Cardiac fibroblast (primary cell): ENCODE measurements around the gene OXSR1.
"Not testable (repeated sequence)": the region's sequence is repeated elsewhere in the genome, so short reads cannot be mapped to it uniquely, and the experiment has no call there.

Source experiments
- DNase-seq, 2 donors: peaks; one replicate each; pipeline versions ENCODE4 v3.0.0 to v3.0.0-alpha.2; 2010; ENCODE audit warnings: low read depth in 2 of 2
- H3K4me3 ChIP-seq, 2 donors: replicated peaks in 1 of 2; 1 replicate in 1 of 2; 2 replicates in 1 of 2; pipeline ENCODE4 v1.5.1; 2011; ENCODE audit warnings: low read depth in 2 of 2, low read length in 2 of 2, mild to moderate bottlenecking in 2 of 2, moderate library complexity in 1 of 2
- CTCF ChIP-seq: IDR thresholded peaks from one replicate; pipeline ENCODE4 v1.5.1; 2011; ENCODE audit warnings: low read depth, mild to moderate bottlenecking, low read length, inconsistent platforms

Gene OXSR1

DNA sequence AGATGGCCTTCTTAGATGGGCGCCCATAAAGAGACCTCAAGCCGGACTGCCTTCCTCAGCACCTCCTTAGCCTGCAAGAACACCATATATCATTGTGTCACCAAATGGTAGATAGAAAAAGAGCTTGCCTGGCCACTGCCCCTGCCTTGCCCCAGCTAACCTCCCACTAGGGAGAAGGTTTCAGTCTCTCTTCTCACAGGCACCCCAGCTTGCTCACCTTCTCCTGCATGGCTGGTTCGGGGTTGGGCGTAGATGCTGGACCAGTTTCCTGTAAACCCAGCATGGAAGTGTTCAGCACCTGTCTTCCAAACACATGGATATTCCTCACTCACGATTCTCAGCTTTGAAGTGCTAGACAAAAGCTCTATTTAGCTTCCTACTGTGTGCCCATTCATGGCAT lies 113.5 kb downstream of the OXSR1 start:
- TF ChIP-seq CTCF = no peak
- no peak for DNase-seq
- H3K4me3 ChIP-seq = no peak overlapping the region

- TF ChIP-seq CTCF = no peak
- DNase-seq = peak in 1 of 2 donors; percentile 6
- H3K4me3 ChIP-seq = no peak within 1 kb of the TSS
Measured at GRCh38 chr3:38281895-38282686, 116.8 kb downstream of the OXSR1 start, which contains the start of gene SLC22A14. TSS of gene SLC22A14 (plus strand) at chr3:38282294. CDS start at chr3:38306027, 23,733 bp downstream.

DNA sequence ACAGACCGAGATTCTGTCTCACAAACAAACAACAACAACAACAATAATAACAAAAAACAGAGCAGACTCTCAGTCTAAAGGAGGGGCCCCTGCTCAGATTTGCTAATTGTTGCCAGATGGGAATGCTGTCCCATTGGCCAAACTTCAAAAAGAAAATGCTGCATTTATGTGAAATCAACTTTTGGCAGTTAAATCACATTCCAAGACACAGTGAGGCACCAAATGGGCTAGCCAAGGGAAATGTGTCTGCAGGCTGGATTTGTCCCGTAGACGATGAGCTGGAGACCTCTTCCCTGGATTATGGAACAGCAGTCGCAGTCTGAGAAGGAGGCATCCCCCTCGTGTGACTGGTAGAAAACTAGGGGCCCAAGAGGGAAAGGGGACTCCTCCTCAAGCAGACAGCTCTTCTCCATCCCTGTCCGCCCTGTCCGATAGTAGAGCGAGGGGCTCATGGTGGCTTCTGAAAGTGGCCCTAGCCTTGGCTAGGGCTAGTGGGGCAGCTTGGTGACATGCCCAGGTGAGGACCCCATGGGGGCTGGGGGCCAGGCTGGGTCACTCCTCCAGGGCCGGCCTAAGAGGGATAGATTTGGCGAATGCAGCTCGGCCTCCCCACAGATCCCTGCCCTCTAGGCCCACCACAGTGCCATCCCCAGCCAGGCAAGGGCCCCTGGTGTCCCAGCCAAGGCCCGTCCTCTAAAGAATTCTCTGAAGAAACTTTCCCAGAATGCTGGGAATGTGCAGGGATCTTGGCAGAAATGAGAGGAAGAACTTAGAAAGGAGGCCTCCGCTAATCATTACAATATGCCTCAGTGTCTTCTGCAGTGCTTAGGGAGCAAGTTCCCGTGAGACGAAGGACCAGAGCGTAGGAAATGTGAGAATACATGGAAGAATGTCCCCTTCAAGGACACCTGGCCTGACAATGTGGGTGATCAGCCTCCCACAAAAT lies 118.7 kb downstream of the OXSR1 start:
- H3K4me3 ChIP-seq = no peak overlapping the region
- DNase-seq = peak; percentile 54 to 77
- no peak for TF ChIP-seq CTCF

GRCh38 chr3:38284756-38285150 lies 119.4 kb downstream of the OXSR1 start:
- TF ChIP-seq CTCF = no peak
- DNase-seq = no peak
- no peak overlapping the region for H3K4me3 ChIP-seq

- DNase-seq, H3K4me3 ChIP-seq: not testable (repeated sequence)
Measured at GRCh38 chr3:38289286-38290217, 124.2 kb downstream of the OXSR1 start.

- DNase-seq, H3K4me3 ChIP-seq: not testable (repeated sequence)
Measured at GRCh38 chr3:38297053-38297452, 131.7 kb downstream of the OXSR1 start.

DNA sequence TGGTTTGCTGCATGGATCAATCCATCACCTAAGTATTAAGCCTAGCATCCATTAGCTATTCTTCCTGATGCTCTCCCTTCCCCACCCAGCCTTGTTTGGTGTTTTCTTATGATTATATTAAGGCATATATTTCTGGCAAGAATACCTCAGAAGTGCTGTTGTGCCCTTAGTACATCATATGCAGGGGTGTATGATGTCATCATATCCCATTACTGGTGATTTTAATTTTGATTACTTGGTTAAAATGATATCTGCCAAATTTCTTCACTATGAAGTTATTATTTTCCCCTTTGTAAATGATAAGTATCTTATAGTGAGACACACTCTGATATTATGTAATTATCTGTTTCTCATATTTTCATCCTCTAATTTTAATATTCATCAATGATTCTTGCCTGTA lies 132.2 kb downstream of the OXSR1 start:
- no peak for DNase-seq

More for the DNA sequence above, 132.2 kb downstream of the OXSR1 start:
- no peak overlapping the region for H3K4me3 ChIP-seq
- no peak for TF ChIP-seq CTCF
